Psoas muscle (tissue), 8 donors: ENCODE data around the gene SLC2A9. TPM values are rescaled to one million over a fixed set of nuclear protein-coding genes. Genes with fewer than 3 reads are reported as not detected.

Experiments used
- ATAC-seq, 4 donors: fragments of 200-7000 bp; cut with Tn5 transposase; one replicate each; pipeline ENCODE4 v1.9.1; 2020; ENCODE audit warnings: moderate library complexity in 3 of 4, mild to moderate bottlenecking in 2 of 4
- DNase-seq, 2 donors: peaks; one replicate each; pipeline ENCODE4 v3.0.0-alpha.2; 2020
- H3K27ac ChIP-seq: fragments of 200-600 bp; one replicate; pipeline ENCODE4 v1.8.0; 2022
- H3K27me3 ChIP-seq, 3 donors: fragments of 200-600 bp in 1 of 3; one replicate each; pipeline versions ENCODE4 v1.6.1 to v1.8.0; 2013 to 2022; ENCODE audit warnings: low read length in 2 of 3, mild to moderate bottlenecking in 2 of 3, moderate library complexity in 1 of 3; ENCODE audit not compliant: insufficient read depth in 3 of 3
- H3K36me3 ChIP-seq, 2 donors: fragments of 200-600 bp in 1 of 2; one replicate each; pipeline versions ENCODE4 v1.6.1 to v1.8.0; 2013 to 2022; ENCODE audit warnings: low read depth in 1 of 2, mild to moderate bottlenecking in 1 of 2, moderate library complexity in 1 of 2; ENCODE audit not compliant: insufficient read depth in 1 of 2
- H3K4me1 ChIP-seq: fragments of 200-600 bp; one replicate; pipeline ENCODE4 v1.8.0; 2022
- H3K4me3 ChIP-seq: fragments of 200-600 bp; one replicate; pipeline ENCODE4 v1.8.0; 2022; ENCODE audit warnings: mild to moderate bottlenecking
- H3K9me3 ChIP-seq: fragments of 200-600 bp; one replicate; pipeline ENCODE4 v1.8.0; 2022
- WGBS, 3 donors: extraction: QIAGEN DNeasy Blood & Tissue Kit; methylation state at CpG; one replicate each; pipeline versions ENCODE4 v1.1.6 to v1.1.7; 2013; 5-methylcytosine and 5-hydroxymethylcytosine counted together
- intact Hi-C, 2 donors: fragments of 100-400 bp; cut with DNase I; formaldehyde crosslinking; loops; one replicate each; pipeline versions ENCODE4 v1.11.0 to v1.14.2; 2022
- polyA plus RNA-seq, 3 donors: library from polyadenylated mRNA; stranded (reverse); fragments of 200-250 nt; gene quantifications; one replicate each; pipeline ENCODE4 v1.2.3, GENCODE V29; 2013
- total RNA-seq, 4 donors: library from RNA; stranded (reverse); fragmentation: NEBNext Ultra II Directional in 2 of 4; extraction: Animal tissue kit (Norgen Biotek cat#: 25700) in 2 of 4; gene quantifications; one replicate each; pipeline versions ENCODE4 v1.2.1 to v1.2.4, GENCODE V29; 2021 to 2023
- TF ChIP-seq, protein P1 (sequence below): fragments of 200-600 bp; IDR thresholded peaks from one replicate; pipeline ENCODE4 v1.8.0; 2022; ENCODE audit warnings: antibody characterized with exemption
- donor health status: healthy with polysubstance abuse.
- donor health status: DM: no; HTN: no; CAD: no; lungs with moderate emphysema.
- donor health status: Bipolar disorder and iron deficiency.
- donor health status: healthy.
- donor health status: DM: yes; HTN: yes; CAD: no.
- donor health status: DM: no; HTN: no; CAD: no.
- donor health status: DM: no; HTN: no; CAD: no.
- donor health status: DM: yes; HTN: yes; CAD: no.

SLC2A9 gene
- total and polyA plus RNA-seq, 7 donors: 0.37 to 2.7 (median 1.3) TPM

- Histone ChIP-seq H3K27ac (no peak overlapping the region), H3K4me3 (no peak overlapping the region), H3K27me3 (no peaks in the 10 kb centered on the region), H3K4me1 (no peaks in the 10 kb centered on the region), H3K36me3 (no peaks in the 10 kb centered on the region), H3K9me3 (no peaks in the 10 kb centered on the region)
- ATAC-seq (no peak), DNase-seq (no peak)
- intact Hi-C loops: no loop called here
- TF ChIP-seq, protein P1, sequence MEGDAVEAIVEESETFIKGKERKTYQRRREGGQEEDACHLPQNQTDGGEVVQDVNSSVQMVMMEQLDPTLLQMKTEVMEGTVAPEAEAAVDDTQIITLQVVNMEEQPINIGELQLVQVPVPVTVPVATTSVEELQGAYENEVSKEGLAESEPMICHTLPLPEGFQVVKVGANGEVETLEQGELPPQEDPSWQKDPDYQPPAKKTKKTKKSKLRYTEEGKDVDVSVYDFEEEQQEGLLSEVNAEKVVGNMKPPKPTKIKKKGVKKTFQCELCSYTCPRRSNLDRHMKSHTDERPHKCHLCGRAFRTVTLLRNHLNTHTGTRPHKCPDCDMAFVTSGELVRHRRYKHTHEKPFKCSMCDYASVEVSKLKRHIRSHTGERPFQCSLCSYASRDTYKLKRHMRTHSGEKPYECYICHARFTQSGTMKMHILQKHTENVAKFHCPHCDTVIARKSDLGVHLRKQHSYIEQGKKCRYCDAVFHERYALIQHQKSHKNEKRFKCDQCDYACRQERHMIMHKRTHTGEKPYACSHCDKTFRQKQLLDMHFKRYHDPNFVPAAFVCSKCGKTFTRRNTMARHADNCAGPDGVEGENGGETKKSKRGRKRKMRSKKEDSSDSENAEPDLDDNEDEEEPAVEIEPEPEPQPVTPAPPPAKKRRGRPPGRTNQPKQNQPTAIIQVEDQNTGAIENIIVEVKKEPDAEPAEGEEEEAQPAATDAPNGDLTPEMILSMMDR: no peak
- WGBS, 3 donors: 65 to 78% (median 71%) methylated on average over 5 of the region's 5 CpGs
These were observed 187.9 kb downstream of the SLC2A9 start for GRCh38 chr4:9833421-9833820.

- TF ChIP-seq, protein P1: no peak
- DNase-seq (no peak), ATAC-seq (no peak)
- intact Hi-C loops: no loop called here
- H3K4me3 ChIP-seq: no peak overlapping the region
- H3K9me3 ChIP-seq: no peaks in the 10 kb centered on the region
- no peaks in the 10 kb centered on the region for H3K36me3 ChIP-seq
- no peak overlapping the region for H3K27ac ChIP-seq
- H3K4me1 ChIP-seq: no peaks in the 10 kb centered on the region
- WGBS, 3 donors: 89 to 98% (median 94%) methylated on average over 2 of the region's 2 CpGs
- no peaks in the 10 kb centered on the region for H3K27me3 ChIP-seq
These were observed 188.7 kb downstream of the SLC2A9 start for GRCh38 chr4:9832640-9833039.

DNA sequence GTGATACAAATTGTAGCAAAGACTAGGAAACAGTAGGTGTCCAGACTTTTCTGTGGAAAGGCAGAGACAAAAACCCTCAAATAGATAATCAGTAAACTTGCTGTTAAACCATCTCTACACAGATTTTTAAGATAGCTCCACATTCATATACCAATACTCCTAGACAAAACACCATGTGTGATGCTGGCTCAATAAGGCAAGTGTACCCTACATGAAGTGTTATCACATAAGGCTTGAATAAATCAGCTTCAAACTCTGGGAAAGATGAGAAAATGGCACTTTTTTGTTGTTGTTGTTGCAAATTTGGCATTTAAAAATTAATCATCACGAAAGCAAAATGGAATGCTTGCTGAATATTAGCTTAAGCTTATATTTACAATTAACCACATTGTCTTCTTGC, 194.7 kb downstream of the SLC2A9 start:
- Histone ChIP-seq H3K9me3 (no peaks in the 10 kb centered on the region), H3K27me3 (no peaks in the 10 kb centered on the region), H3K4me3 (no peak overlapping the region), H3K27ac (no peak overlapping the region), H3K36me3 (no peaks in the 10 kb centered on the region), H3K4me1 (no peaks in the 10 kb centered on the region)
- ATAC-seq (no peak), DNase-seq (no peak)
- WGBS, 3 donors: 89 to 100% (median 98%) methylated on average over 1 of the region's 1 CpG
- intact Hi-C loops: no loop called here
- TF ChIP-seq, protein P1: no peak

GRCh38 chr4:9825049-9825448, 196.2 kb downstream of the SLC2A9 start:
- TF ChIP-seq, protein P1: no peak
- no peak overlapping the region for H3K27ac ChIP-seq
- no peak overlapping the region for H3K4me3 ChIP-seq
- ATAC-seq: no peak
- H3K27me3 ChIP-seq: no peaks in the 10 kb centered on the region
- no peaks in the 10 kb centered on the region for H3K36me3 ChIP-seq
- 86 to 90% (median 89%) methylated on average over 3 of the region's 3 CpGs for WGBS, 3 donors
- intact Hi-C loops: no loop called here
- H3K4me1 ChIP-seq: no peaks in the 10 kb centered on the region
- no peak for DNase-seq
- no peaks in the 10 kb centered on the region for H3K9me3 ChIP-seq

DNA sequence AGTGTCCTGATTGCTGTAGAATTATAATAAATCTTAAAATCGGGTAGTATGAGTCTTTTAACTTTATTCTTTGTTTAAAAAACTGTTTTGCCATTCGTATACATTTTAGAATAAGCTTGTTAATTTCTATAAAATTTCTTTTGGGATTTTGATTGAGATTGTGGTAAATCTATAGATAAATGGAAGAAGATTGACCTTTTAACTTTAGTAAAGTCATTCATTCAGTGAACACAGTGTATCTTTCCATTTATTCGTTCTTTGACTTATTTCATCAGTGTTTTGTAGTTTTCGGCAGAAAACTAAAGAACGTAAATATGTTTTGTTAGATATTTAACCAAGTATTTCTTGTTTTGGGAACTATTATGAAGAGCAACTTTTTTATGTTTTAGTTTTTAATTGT, 201.0 kb downstream of the SLC2A9 start:
- H3K9me3 ChIP-seq: no peaks in the 10 kb centered on the region
- H3K36me3 ChIP-seq: no peaks in the 10 kb centered on the region
- H3K4me3 ChIP-seq: no peak overlapping the region
- H3K27me3 ChIP-seq: no peaks in the 10 kb centered on the region
- TF ChIP-seq, protein P1: no peak
- no peak for DNase-seq
- 74 to 78% (median 75%) methylated on average over 5 of the region's 5 CpGs for WGBS, 3 donors
- no peak overlapping the region for H3K27ac ChIP-seq
- H3K4me1 ChIP-seq: no peaks in the 10 kb centered on the region
- intact Hi-C loops: no loop called here
- ATAC-seq: no peak
